ENCODE results near the gene RPS3A. TPM values are rescaled to one million over a fixed set of nuclear protein-coding genes. Genes with fewer than 3 reads are reported as not detected.

Gene RPS3A
- total RNA-seq, 2 donors from 2014 or later = 1,345 to 1,520 TPM

- no peak overlapping the region for H3K27ac ChIP-seq
- no peaks in the 10 kb centered on the region for H3K9me3 ChIP-seq
- no peak for DNase-seq
- H3K27me3 ChIP-seq = no peaks in the 10 kb centered on the region
- H3K4me1 ChIP-seq = no peaks in the 10 kb centered on the region
- H3K4me3 ChIP-seq = no peak overlapping the region
- no peak for TF ChIP-seq CTCF (IDR thresholded peaks at IDR 0.05)
- no peak overlapping the region for H3K9ac ChIP-seq (ENCODE audit: low read depth in 2 of 2, low read length in 2 of 2)
- no peaks in the 10 kb centered on the region for H3K36me3 ChIP-seq
- intact Hi-C loops (cut with DNase I) = no loop called here
Measured at GRCh38 chr4:151087467-151087866, 12.0 kb upstream of the RPS3A start.

GRCh38 chr4:151091047-151091446, 8.4 kb upstream of the RPS3A start:
- DNase-seq = no peak
- no peak overlapping the region for H3K4me3 ChIP-seq
- H3K9ac ChIP-seq (ENCODE audit: low read depth in 2 of 2, low read length in 2 of 2) = no peak overlapping the region
- intact Hi-C loops (cut with DNase I) = no loop called here
- TF ChIP-seq CTCF (IDR thresholded peaks at IDR 0.05) = no peak
- no peaks in the 10 kb centered on the region for H3K9me3 ChIP-seq
- no peaks in the 10 kb centered on the region for H3K4me1 ChIP-seq
- H3K36me3 ChIP-seq = no peaks in the 10 kb centered on the region
- H3K27ac ChIP-seq = no peak overlapping the region
- H3K27me3 ChIP-seq = no peaks in the 10 kb centered on the region

GRCh38 chr4:151092488-151092887, 6.9 kb upstream of the RPS3A start:
- Histone ChIP-seq H3K9ac (ENCODE audit: low read depth in 2 of 2, low read length in 2 of 2) (no peak overlapping the region), H3K27ac (no peak overlapping the region), H3K36me3 (no peaks in the 10 kb centered on the region), H3K27me3 (no peaks in the 10 kb centered on the region), H3K4me1 (no peaks in the 10 kb centered on the region), H3K4me3 (no peak overlapping the region), H3K9me3 (no peaks in the 10 kb centered on the region)
- intact Hi-C loops (cut with DNase I) = no loop called here
- TF ChIP-seq CTCF (IDR thresholded peaks at IDR 0.05) = no peak
- no peak for DNase-seq

- intact Hi-C loops (cut with DNase I) = no loop called here
- TF ChIP-seq CTCF (IDR thresholded peaks at IDR 0.05) = no peak
- DNase-seq = no peak
- Histone ChIP-seq H3K4me1 (no peaks in the 10 kb centered on the region), H3K27ac (no peak overlapping the region), H3K36me3 (no peaks in the 10 kb centered on the region), H3K4me3 (no peak overlapping the region), H3K27me3 (no peaks in the 10 kb centered on the region), H3K9ac (ENCODE audit: low read depth in 2 of 2, low read length in 2 of 2) (no peak overlapping the region), H3K9me3 (no peaks in the 10 kb centered on the region)
Measured at GRCh38 chr4:151093203-151093602, 6.2 kb upstream of the RPS3A start.

GRCh38 chr4:151094290-151094751, 5.1 kb upstream of the RPS3A start:
- Histone ChIP-seq H3K27me3 (no peaks in the 10 kb centered on the region), H3K9ac (ENCODE audit: low read depth in 2 of 2, low read length in 2 of 2) (no peak overlapping the region), H3K4me3 (no peak overlapping the region), H3K36me3 (no peaks in the 10 kb centered on the region), H3K27ac (no peak overlapping the region), H3K4me1 (no peaks in the 10 kb centered on the region), H3K9me3 (no peaks in the 10 kb centered on the region)
- DNase-seq = no peak
- TF ChIP-seq CTCF (IDR thresholded peaks at IDR 0.05) = no peak
- intact Hi-C loops (cut with DNase I) = no loop called here

- Histone ChIP-seq H3K27me3 (no peaks in the 10 kb centered on the region), H3K9me3 (no peaks in the 10 kb centered on the region), H3K4me1 (no peaks in the 10 kb centered on the region), H3K4me3 (no peak overlapping the region), H3K9ac (ENCODE audit: low read depth in 2 of 2, low read length in 2 of 2) (no peak overlapping the region), H3K36me3 (no peaks in the 10 kb centered on the region), H3K27ac (no peak overlapping the region)
- TF ChIP-seq CTCF (IDR thresholded peaks at IDR 0.05) = no peak
- intact Hi-C loops (cut with DNase I) = no loop called here
- DNase-seq = no peak
Measured at GRCh38 chr4:151095142-151095541, 4.3 kb upstream of the RPS3A start.

Data from colonic mucosa (tissue), 4 donors.